Nephron (organoid): ENCODE data around the gene OSBP2.

Experiments used
- H3K27ac Mint-ChIP-seq, 3 experiments: 2 replicates each; pipeline ENCODE4 v1.8.0; 2020; ENCODE audit warnings: mixed read lengths in 3 of 3, mild to moderate bottlenecking in 2 of 3, moderate library complexity in 1 of 3
- H3K27me3 Mint-ChIP-seq: 2 replicates; pipeline ENCODE4 v1.8.0; 2021; ENCODE audit warnings: low read depth, mild to moderate bottlenecking, moderate library complexity, mixed read lengths
- H3K36me3 Mint-ChIP-seq: 2 replicates; pipeline ENCODE4 v1.8.0; 2020; ENCODE audit warnings: low read depth, mixed read lengths
- H3K4me1 Mint-ChIP-seq: 2 replicates; pipeline ENCODE4 v1.8.0; 2020; ENCODE audit warnings: mixed read lengths
- H3K4me3 Mint-ChIP-seq, 3 experiments: 2 replicates each; pipeline ENCODE4 v1.8.0; 2020; ENCODE audit warnings: mild to moderate bottlenecking in 3 of 3, mixed read lengths in 3 of 3, moderate library complexity in 2 of 3
- H3K9me3 Mint-ChIP-seq: 2 replicates; pipeline ENCODE4 v1.8.0; 2020; ENCODE audit warnings: mixed read lengths
- CTCF ChIP-seq, 3 experiments: fragments of 200-600 bp; sonication (generic); IDR thresholded peaks; one replicate each; pipeline ENCODE4 v1.5.0; 2021; ENCODE audit warnings: antibody characterized with exemption in 3 of 3; ENCODE audit not compliant: unreplicated experiment in 3 of 3

OSBP2 gene

GRCh38 chr22:30876915-30877553 is 182.4 kb downstream of the OSBP2 start:
- H3K4me1 Mint-ChIP-seq = peaks cover 47% of the 10 kb centered on the region
- no peaks in the 10 kb centered on the region for H3K36me3 Mint-ChIP-seq
- H3K27ac Mint-ChIP-seq = peak overlapping the region in 2 of 3 experiments; percentile 31 to 60
- H3K4me3 Mint-ChIP-seq = peak overlapping the region in 2 of 3 experiments; percentile 24 to 26
- TF ChIP-seq CTCF (IDR thresholded peaks at IDR 0.05; ENCODE audit: unreplicated experiment in 3 of 3) = no peak
- no peaks in the 10 kb centered on the region for H3K9me3 Mint-ChIP-seq
- H3K27me3 Mint-ChIP-seq = peaks cover 3% of the 10 kb centered on the region

- Mint-ChIP-seq H3K36me3 (no peaks in the 10 kb centered on the region), H3K27me3 (peaks cover 3% of the 10 kb centered on the region), H3K4me1 (peaks cover 43% of the 10 kb centered on the region), H3K4me3 (no peak overlapping the region), H3K9me3 (no peaks in the 10 kb centered on the region), H3K27ac (peak overlapping the region in 2 of 3 experiments; percentile 31 to 60)
- TF ChIP-seq CTCF (IDR thresholded peaks at IDR 0.05; ENCODE audit: unreplicated experiment in 3 of 3) = no peak
Measured at GRCh38 chr22:30877662-30878515, 183.2 kb downstream of the OSBP2 start.

GRCh38 chr22:30878516-30879414 is 184.1 kb downstream of the OSBP2 start:
- H3K9me3 Mint-ChIP-seq = no peaks in the 10 kb centered on the region
- H3K27ac Mint-ChIP-seq = peak overlapping the region; percentile 31 to 83 (median 60)
- H3K4me1 Mint-ChIP-seq = peaks cover 43% of the 10 kb centered on the region
- H3K4me3 Mint-ChIP-seq = peak overlapping the region; percentile 11 to 37 (median 24)
- no peaks in the 10 kb centered on the region for H3K36me3 Mint-ChIP-seq
- no peak for TF ChIP-seq CTCF (IDR thresholded peaks at IDR 0.05; ENCODE audit: unreplicated experiment in 3 of 3)
- H3K27me3 Mint-ChIP-seq = peaks cover 3% of the 10 kb centered on the region

GRCh38 chr22:30879415-30879797 is 184.7 kb downstream of the OSBP2 start:
- no peaks in the 10 kb centered on the region for H3K36me3 Mint-ChIP-seq
- no peak overlapping the region for H3K4me3 Mint-ChIP-seq
- no peak for TF ChIP-seq CTCF (IDR thresholded peaks at IDR 0.05; ENCODE audit: unreplicated experiment in 3 of 3)
- no peaks in the 10 kb centered on the region for H3K9me3 Mint-ChIP-seq
- peak overlapping the region; percentile 31 to 83 (median 60) for H3K27ac Mint-ChIP-seq
- peaks cover 3% of the 10 kb centered on the region for H3K27me3 Mint-ChIP-seq
- peaks cover 43% of the 10 kb centered on the region for H3K4me1 Mint-ChIP-seq

GRCh38 chr22:30880181-30880601 is 185.5 kb downstream of the OSBP2 start:
- H3K4me1 Mint-ChIP-seq = peaks cover 43% of the 10 kb centered on the region
- no peaks in the 10 kb centered on the region for H3K9me3 Mint-ChIP-seq

More at GRCh38 chr22:30880181-30880601, 185.5 kb downstream of the OSBP2 start:
- Mint-ChIP-seq H3K27me3 (peaks cover 3% of the 10 kb centered on the region), H3K27ac (no peak overlapping the region), H3K4me3 (no peak overlapping the region), H3K36me3 (no peaks in the 10 kb centered on the region)
- no peak for TF ChIP-seq CTCF (IDR thresholded peaks at IDR 0.05; ENCODE audit: unreplicated experiment in 3 of 3)
